HepG2 (cell line): ENCODE data around the gene SLC24A4. TPM values are rescaled to one million over a fixed set of nuclear protein-coding genes. Genes with fewer than 3 reads are reported as not detected.

Experiments used
- CENPBD1 ChIP-seq: sonication (generic); formaldehyde crosslinking; IDR thresholded peaks from 2 replicates; pipeline ENCODE4 v1.8.0; 2022; ENCODE audit warnings: missing genetic modification reagents, low read depth, mild to moderate bottlenecking, borderline replicate concordance
- CREB1 ChIP-seq, 2 experiments: fragments of 450-650 bp in 1 of 2; IDR thresholded peaks; 2 replicates each; pipeline ENCODE4 v1.6.1; 2016 to 2017; ENCODE audit warnings: control low read depth in 1 of 2, mild to moderate bottlenecking in 1 of 2, missing compliant biosample characterization in 1 of 2, missing genetic modification characterization in 1 of 2
- CSRNP2 ChIP-seq: sonication (generic); formaldehyde crosslinking; conservative IDR thresholded peaks from 2 replicates; pipeline ENCODE4 v1.8.0; 2022; ENCODE audit warnings: low read depth, missing genetic modification reagents
- ELF4 ChIP-seq: sonication (generic); formaldehyde crosslinking; IDR thresholded peaks from 2 replicates; pipeline ENCODE4 v1.5.0; 2020; ENCODE audit warnings: missing genetic modification reagents, mild to moderate bottlenecking, moderate library complexity, borderline replicate concordance
- GTF2F1 ChIP-seq: fragments of 150-350 bp; IDR thresholded peaks from 2 replicates; pipeline ENCODE4 v1.6.1; 2014; ENCODE audit warnings: low read length
- GZF1 ChIP-seq: sonication (generic); formaldehyde crosslinking; IDR thresholded peaks from 2 replicates; pipeline ENCODE4 v1.5.1; 2020; ENCODE audit warnings: mild to moderate bottlenecking, missing genetic modification reagents
- HNRNPUL1 ChIP-seq: fragments of 200-400 bp; formaldehyde crosslinking; IDR thresholded peaks from 2 replicates; pipeline ENCODE4 v1.6.1; 2017; ENCODE audit warnings: low read depth, mild to moderate bottlenecking, low read length, moderate library complexity
- MXD3 ChIP-seq: IDR thresholded peaks from 2 replicates; pipeline ENCODE4 v1.6.1; 2016; ENCODE audit warnings: mild to moderate bottlenecking, missing biosample characterization, missing genetic modification reagents
- NFE2L1 ChIP-seq: sonication (generic); formaldehyde crosslinking; IDR thresholded peaks from 2 replicates; pipeline ENCODE4 v1.4.0; 2020; ENCODE audit warnings: missing genetic modification reagents, mild to moderate bottlenecking, borderline replicate concordance
- PHF8 ChIP-seq: sonication (generic); formaldehyde crosslinking; IDR thresholded peaks from 2 replicates; pipeline ENCODE4 v1.5.0; 2020; ENCODE audit warnings: missing genetic modification reagents
- ZFP36L1 ChIP-seq: sonication (generic); formaldehyde crosslinking; IDR thresholded peaks from 2 replicates; pipeline ENCODE4 v1.8.0; 2022; ENCODE audit warnings: mild to moderate bottlenecking, missing genetic modification reagents, moderate library complexity
- ZNF10 ChIP-seq: sonication (generic); formaldehyde crosslinking; IDR thresholded peaks from 2 replicates; pipeline ENCODE4 v1.4.0; 2020; ENCODE audit warnings: mild to moderate bottlenecking, low read depth, missing genetic modification reagents, borderline replicate concordance
- ZNF143 ChIP-seq: sonication (generic); formaldehyde crosslinking; IDR thresholded peaks from 2 replicates; pipeline ENCODE4 v1.4.0; 2020; ENCODE audit warnings: missing genetic modification reagents
- ZNF160 ChIP-seq: sonication (generic); formaldehyde crosslinking; IDR thresholded peaks from 2 replicates; pipeline ENCODE4 v1.8.0; 2022; ENCODE audit warnings: mild to moderate bottlenecking, inconsistent platforms, missing genetic modification reagents
- ZNF18 ChIP-seq: sonication (generic); formaldehyde crosslinking; IDR thresholded peaks from 2 replicates; pipeline ENCODE4 v1.8.0; 2022; ENCODE audit warnings: mild to moderate bottlenecking, missing genetic modification reagents; ENCODE audit not compliant: insufficient replicate concordance
- ZNF724P ChIP-seq: sonication (generic); formaldehyde crosslinking; IDR thresholded peaks from 2 replicates; pipeline ENCODE4 v1.8.0; 2022; ENCODE audit warnings: missing genetic modification reagents, borderline replicate concordance
- polyA plus RNA-seq, 8 experiments: library from polyadenylated mRNA; depleted of rRNA in 3 of 8; stranded (reverse) in 7 of 8; unstranded in 1 of 8; fragments of >200 nt; fragmentation: Illumina TruSeq in 4 of 8; extraction: Trizol in 4 of 8; gene quantifications; 2 replicates each; pipeline versions ENCODE4 v1.2.1 to v1.2.3, GENCODE V29; 2011 to 2016; ENCODE audit warnings: low read depth in 4 of 8, missing spikeins in 1 of 8, mixed read lengths in 1 of 8; ENCODE audit not compliant: insufficient read depth in 1 of 8
- total RNA-seq, 5 experiments: library from RNA; depleted of rRNA; stranded (reverse); fragments of >200 nt; fragmentation: Illumina TruSeq; extraction: Trizol; gene quantifications; 2 replicates each; pipeline ENCODE4 v1.2.3, GENCODE V29; 2016; ENCODE audit warnings: low read depth in 1 of 5

The SLC24A4 gene
- total and polyA plus RNA-seq, 2 of the 13 experiments (the other 11 are each of a cell fraction or from before 2014, with no cell fraction given), result not detected

- no peak for TF ChIP-seq ZNF18
- TF ChIP-seq ZFP36L1 (CRISPR knock-in tag), result no peak
- no peak for TF ChIP-seq ZNF724P (CRISPR knock-in tag)
- no peak for TF ChIP-seq MXD3 (CRISPR knock-in tag)
- TF ChIP-seq GZF1 (CRISPR knock-in tag), result no peak
- TF ChIP-seq CENPBD1 (CRISPR knock-in tag), result no peak
- no peak for TF ChIP-seq ZNF10 (CRISPR knock-in tag)
- TF ChIP-seq NFE2L1 (CRISPR knock-in tag), result no peak
- TF ChIP-seq GTF2F1, result no peak
- TF ChIP-seq ZNF160 (CRISPR knock-in tag), result no peak
- TF ChIP-seq PHF8 (CRISPR knock-in tag), result no peak
- TF ChIP-seq CSRNP2, result no peak
- TF ChIP-seq ELF4 (CRISPR knock-in tag), result no peak
- TF ChIP-seq ZNF143 (CRISPR knock-in tag), result no peak
- TF ChIP-seq HNRNPUL1, result no peak
- no peak for TF ChIP-seq CREB1 (IDR thresholded peaks at IDR 0.05)
- no peak for TF ChIP-seq CREB1 (CRISPR knock-in tag; IDR thresholded peaks at IDR 0.05)
Measured at GRCh38 chr14:92340071-92340470, 17.1 kb downstream of the SLC24A4 start (continued).
